K562 (cell line): Measurements from ENCODE around the gene GLUD1. TPM values are rescaled to one million over a fixed set of nuclear protein-coding genes. Genes with fewer than 3 reads are reported as not detected.

ENCODE experiments used
- ATAC-seq: fragments of 200-7000 bp; cut with Tn5 transposase; 3 replicates; pipeline ENCODE4 v1.9.1; 2020; ENCODE audit warnings: moderate library complexity
- BruUV-seq: library from RNA; stranded (reverse); fragments of 400-500 nt; replicated peaks from 2 replicates; lab custom pipeline; 2021; lab: Mats Ljungman, UMichigan
- CTCF ChIA-PET: fragments of 300-600 bp; formaldehyde crosslinking; extraction: SDS; loops from one replicate; lab custom pipeline; 2021; ENCODE audit warnings: low intra/inter-chr PET ratio; lab: Yijun Ruan, JAX
- POLR2A ChIA-PET: fragments of 300-600, 350-650 bp; sonication (Branson Sonifier 250); formaldehyde crosslinking; extraction: SDS; loops from one replicate; lab custom pipeline; 2021; ENCODE audit warnings: antibody characterized with exemption, inconsistent platforms; lab: Yijun Ruan, JAX
- DNase-seq, 4 experiments: peaks; one replicate each; pipeline versions ENCODE4 v3.0.0 to v3.0.0-alpha.2; 2011 to 2018; ENCODE audit warnings: low spot score in 3 of 4, mixed read lengths in 3 of 4; ENCODE audit errors: extremely low read depth in 1 of 4
- FAIRE-seq: peaks from 2 replicates; lab custom pipeline; 2011; peaks lifted over from hg19 to GRCh38; lab: Jason Lieb, UNC
- H2AFZ ChIP-seq: 2 replicates; pipeline ENCODE4 v1.6.0; 2011; ENCODE audit warnings: low read depth, low read length, control low read depth, inconsistent platforms
- H3K27ac ChIP-seq: fragments of 200-600 bp; 3 replicates; pipeline ENCODE4 v1.8.0; 2011; ENCODE audit warnings: low read depth, mild to moderate bottlenecking, control low read depth, inconsistent platforms, low read length, moderate library complexity, mixed read lengths; ENCODE audit errors: extremely low read depth
- H3K27me3 ChIP-seq, 2 experiments: fragments of 300-600 bp in 1 of 2; 2 replicates in 1 of 2; 3 replicates in 1 of 2; pipeline versions ENCODE4 v1.6.0 to v1.8.0; 2011; ENCODE audit warnings: inconsistent platforms in 2 of 2, low read length in 2 of 2, mild to moderate bottlenecking in 1 of 2, mixed read lengths in 1 of 2, moderate library complexity in 1 of 2; ENCODE audit not compliant: control insufficient read depth in 2 of 2, insufficient read depth in 2 of 2
- H3K36me3 ChIP-seq: fragments of 300-600 bp; 3 replicates; pipeline ENCODE4 v1.8.0; 2011; ENCODE audit warnings: mild to moderate bottlenecking, low read length, inconsistent platforms; ENCODE audit not compliant: control insufficient read depth, insufficient read depth
- H3K4me1 ChIP-seq, 2 experiments: fragments of 200-600 bp in 1 of 2; replicated peaks in 1 of 2; 2 replicates in 1 of 2; 3 replicates in 1 of 2; pipeline versions ENCODE4 v1.5.1 to v1.8.0; 2011; ENCODE audit warnings: inconsistent platforms in 2 of 2, low read length in 2 of 2, mild to moderate bottlenecking in 1 of 2, mixed read lengths in 1 of 2, moderate library complexity in 1 of 2; ENCODE audit not compliant: control insufficient read depth in 2 of 2, insufficient read depth in 2 of 2
- H3K4me2 ChIP-seq: 2 replicates; pipeline ENCODE4 v1.6.1; 2011; ENCODE audit warnings: low read length, control low read depth, inconsistent platforms, mixed read lengths; ENCODE audit not compliant: insufficient read depth
- H3K4me3 ChIP-seq: fragments of 200-600 bp; sonication (generic), shearing (Covaris generic); 2 replicates; pipeline ENCODE4 v1.5.1; 2016; ENCODE audit warnings: control low read depth, inconsistent platforms
- H3K79me2 ChIP-seq: fragments of 200-600 bp; 3 replicates; pipeline ENCODE4 v1.8.0; 2011; ENCODE audit warnings: low read length, inconsistent platforms; ENCODE audit not compliant: control insufficient read depth, insufficient read depth
- H3K9ac ChIP-seq, 2 experiments: 2 replicates each; pipeline versions ENCODE4 v1.6.0 to v1.6.1; 2011; ENCODE audit warnings: low read depth in 2 of 2, low read length in 2 of 2, control low read depth in 1 of 2, inconsistent platforms in 1 of 2, mild to moderate bottlenecking in 1 of 2, mixed read lengths in 1 of 2; ENCODE audit not compliant: insufficient read depth in 1 of 2
- H3K9me1 ChIP-seq: one replicate; pipeline ENCODE4 v1.6.0; 2011; ENCODE audit warnings: inconsistent platforms, mild to moderate bottlenecking, low read length, moderate library complexity; ENCODE audit not compliant: control insufficient read depth, insufficient read depth
- H3K9me3 ChIP-seq: replicated peaks from 2 replicates; pipeline ENCODE4 v1.5.1; 2011; ENCODE audit warnings: low read depth, low read length, inconsistent platforms; ENCODE audit not compliant: control insufficient read depth, insufficient read depth
- H4K20me1 ChIP-seq: replicated peaks from 2 replicates; pipeline ENCODE4 v1.6.1; 2011; ENCODE audit warnings: low read length, inconsistent platforms, mixed read lengths; ENCODE audit not compliant: control insufficient read depth, insufficient read depth
- DLX4 ChIP-seq: fragments of 250-450 bp; sonication (Bioruptor Pico); IDR thresholded peaks from 2 replicates; pipeline ENCODE4 v1.6.1; 2021; ENCODE audit warnings: mild to moderate bottlenecking
- E2F5 ChIP-seq: sonication (generic); formaldehyde crosslinking; IDR thresholded peaks from 2 replicates; pipeline ENCODE4 v1.8.0; 2022; ENCODE audit warnings: mild to moderate bottlenecking, missing genetic modification reagents
- ILF3 ChIP-seq: fragments of 450-650 bp; IDR thresholded peaks from 2 replicates; pipeline ENCODE4 v1.6.1; 2018; ENCODE audit warnings: antibody characterized with exemption, mild to moderate bottlenecking, moderate library complexity, borderline replicate concordance
- NCOA1 ChIP-seq: fragments of 450-650 bp; IDR thresholded peaks from 2 replicates; pipeline ENCODE4 v1.6.1; 2016; ENCODE audit warnings: low read depth
- NR1H2 ChIP-seq: sonication (generic); formaldehyde crosslinking; IDR thresholded peaks from 2 replicates; pipeline ENCODE4 v1.4.0; 2020; ENCODE audit warnings: mild to moderate bottlenecking, missing genetic modification reagents
- SRSF1 ChIP-seq: fragments of 200-400 bp; formaldehyde crosslinking; IDR thresholded peaks from 2 replicates; pipeline ENCODE4 v1.6.1; 2017; ENCODE audit warnings: mild to moderate bottlenecking, low read depth, low read length, moderate library complexity
- ZNF609 ChIP-seq: sonication (generic); formaldehyde crosslinking; IDR thresholded peaks from 2 replicates; pipeline ENCODE4 v1.8.1; 2023; ENCODE audit warnings: missing genetic modification reagents, mild to moderate bottlenecking, borderline replicate concordance
- ZNF707 ChIP-seq: fragments of 250-450 bp; sonication (Bioruptor Pico); conservative IDR thresholded peaks from 2 replicates; pipeline ENCODE4 v1.8.0; 2022; ENCODE audit warnings: inconsistent platforms, mild to moderate bottlenecking, moderate library complexity
- ZNF830 ChIP-seq: fragments of 250-450 bp; sonication (Bioruptor Pico); IDR thresholded peaks from 2 replicates; pipeline ENCODE4 v1.5.0; 2021; ENCODE audit warnings: mild to moderate bottlenecking
- WGBS: fragments of 100-300 bp; shearing (Covaris generic); methylation state at CpG from one replicate; pipeline ENCODE4 v1.1.6; 2016; ENCODE audit warnings: low coverage, mixed read lengths; ENCODE audit not compliant: insufficient coverage; ENCODE audit errors: missing lambda C conversion rate; 5-methylcytosine and 5-hydroxymethylcytosine counted together
- in situ Hi-C: fragments of 300-500 bp; cut with MboI; formaldehyde crosslinking; loops from 4 replicates; pipeline ENCODE4 v1.15.0; 2018; ENCODE audit warnings: inconsistent platforms, mixed read lengths
- intact Hi-C: fragments of 100-400 bp; cut with micrococcal nuclease; formaldehyde crosslinking; loops from 2 replicates; pipeline ENCODE4 v1.14.2; 2022
- polyA plus RNA-seq, 8 experiments: library from polyadenylated mRNA; depleted of rRNA in 4 of 8; stranded (reverse) in 5 of 8; unstranded in 3 of 8; fragments of >200 nt; fragmentation: Nextera tagmentation in 2 of 8; fragmentation: Illumina TruSeq in 1 of 8; extraction: Ambion mirVana in 2 of 8; extraction: Trizol in 1 of 8; gene quantifications; 2 replicates each; pipeline versions ENCODE4 v1.2.1 to v1.2.3, GENCODE V29; 2011 to 2014; ENCODE audit warnings: inconsistent platforms in 1 of 8, missing spikeins in 1 of 8
- total RNA-seq, 7 experiments: library from RNA; depleted of rRNA in 6 of 7; stranded (reverse); fragments of >200 nt in 6 of 7; fragmentation: Illumina TruSeq in 2 of 7; extraction: Trizol in 2 of 7; gene quantifications; 2 replicates each; pipeline versions ENCODE4 v1.2.1 to v1.2.3, GENCODE V29; 2011 to 2021; ENCODE audit warnings: low replicate concordance in 1 of 7

GLUD1 gene
- total and polyA plus RNA-seq, 9 of the 15 experiments (the other 6 are each of a cell fraction or from before 2014, with no cell fraction given) = 21.9 to 92.0 (median 76.3) TPM

- TF ChIP-seq DLX4 = no peak
These were observed 1.6 kb downstream of the GLUD1 start (continued) for GRCh38 chr10:87092861-87093631.

- ChIA-PET CTCF (interaction anchor here (0.5 kb wide), 1 partner anchor 153 kb away, joined by 4 read pairs; no protein-coding TSS in a partner anchor), POLR2A (interaction anchor here (0.7 to 1.4 kb wide), 3 partner anchors 10 to 153 kb away, joined by 3 to 5 read pairs (median 3); no protein-coding TSS in a partner anchor)
- FAIRE-seq (no peak), ATAC-seq (no peak), DNase-seq (no peak)
- H3K27me3 ChIP-seq = no peaks in the 10 kb centered on the region
- intact Hi-C loops = no loop called here
- peaks cover 35% of the 10 kb centered on the region; the same call in 2 of the 3 replicates for H3K36me3 ChIP-seq
- peaks cover 4% of the 10 kb centered on the region; the same call in 1 of the 2 replicates for H4K20me1 ChIP-seq
- in situ Hi-C loops = no loop called here
- H3K9ac ChIP-seq = peak overlapping the region; percentile 7 to 12; a peak in 1 of 4 replicates
- no peaks in the 10 kb centered on the region for H3K9me3 ChIP-seq
- peaks cover 94% of the 10 kb centered on the region for H3K79me2 ChIP-seq
- WGBS = 12% methylated on average over 7 of the region's 7 CpGs
- no peak overlapping the region for H2AFZ ChIP-seq
- H3K4me2 ChIP-seq = peak overlapping the region; percentile 88
- no TSS peak for BruUV-seq
- H3K4me3 ChIP-seq = peak overlapping the region; percentile 68
- H3K9me1 ChIP-seq = no peaks in the 10 kb centered on the region
- peaks cover 6 to 14% of the 10 kb centered on the region in 2 experiments for H3K4me1 ChIP-seq
- H3K27ac ChIP-seq = 0 out of 3 replicates have a peak overlapping the region, but pooled peaks have one; percentile 94
- no peak for TF ChIP-seq ZNF830
- TF ChIP-seq E2F5 (CRISPR knock-in tag) = no peak
- no peak for TF ChIP-seq SRSF1
- TF ChIP-seq ZNF707 (CRISPR knock-in tag) = no peak
- no peak for TF ChIP-seq ILF3
- TF ChIP-seq NR1H2 = no peak
- TF ChIP-seq NCOA1 = no peak
- TF ChIP-seq ZNF609 (CRISPR knock-in tag) = no peak
These were observed 2.2 kb downstream of the GLUD1 start for GRCh38 chr10:87092376-87092860.
